ENCODE results near the gene CSPG4.
A peak's percentile ranks its signal among the peaks of the same experiment; 100 is the strongest.

- TF ChIP-seq JUN (IDR thresholded peaks at IDR 0.05; ENCODE audit: borderline replicate concordance, insufficient read depth, insufficient read length, low read depth) (no peak), EZH2 (IDR thresholded peaks at IDR 0.05; ENCODE audit: borderline replicate concordance, low read depth, low read length, severe bottlenecking) (no peak), CTCF (IDR thresholded peaks at IDR 0.05; ENCODE audit: extremely low read depth in 1 of 2, insufficient read depth in 1 of 2, low read depth in 1 of 2, low read length in 2 of 2) (no peak), FOS (IDR thresholded peaks at IDR 0.05; ENCODE audit: borderline replicate concordance, insufficient read depth, low read length) (no peak), POLR2A (IDR thresholded peaks at IDR 0.05; ENCODE audit: low read depth, low read length) (peak; percentile 86)
These were observed 86.9 kb downstream of the CSPG4 start, which contains the start of gene SNUPN for GRCh38 chr15:75625542-75626347.
